T-helper 1 cell treated with Interleukin-12 subunit alpha and Interleukin-12 subunit beta and Interleukin-4 antibody, amounts not matched to agents 30 μg/mL and 1 μg/mL, for 36 hours (primary cell): Measurements from ENCODE around the gene NUDT16L1.
A peak's percentile ranks its signal among the peaks of the same experiment; 100 is the strongest.
"Not testable (repeated sequence)": the region's sequence is repeated elsewhere in the genome, so short reads cannot be mapped to it uniquely, and the experiment has no call there.

Source experiments
- H3K27ac Mint-ChIP-seq: one replicate; pipeline ENCODE4 v1.8.0; 2021; ENCODE audit warnings: mild to moderate bottlenecking, mixed read lengths
- H3K27me3 Mint-ChIP-seq: one replicate; pipeline ENCODE4 v1.8.0; 2021; ENCODE audit warnings: low read depth, mixed read lengths
- H3K36me3 Mint-ChIP-seq: one replicate; pipeline ENCODE4 v1.8.0; 2021; ENCODE audit warnings: low read depth, mixed read lengths
- H3K4me1 Mint-ChIP-seq: one replicate; pipeline ENCODE4 v1.8.0; 2021; ENCODE audit warnings: low read depth, mixed read lengths
- H3K4me3 Mint-ChIP-seq: one replicate; pipeline ENCODE4 v1.8.0; 2021; ENCODE audit warnings: mild to moderate bottlenecking, moderate library complexity, mixed read lengths
- H3K9me3 Mint-ChIP-seq: one replicate; pipeline ENCODE4 v1.8.0; 2021; ENCODE audit warnings: mixed read lengths

Gene NUDT16L1

GRCh38 chr16:4728676-4729075 lies 35.3 kb downstream of the NUDT16L1 start:
- Mint-ChIP-seq H3K9me3 (no peaks in the 10 kb centered on the region), H3K27ac (no peak overlapping the region), H3K27me3 (no peaks in the 10 kb centered on the region), H3K4me1 (peaks cover 9% of the 10 kb centered on the region), H3K36me3 (no peaks in the 10 kb centered on the region), H3K4me3 (no peak overlapping the region)

- no peaks in the 10 kb centered on the region for H3K9me3 Mint-ChIP-seq
- no peaks in the 10 kb centered on the region for H3K36me3 Mint-ChIP-seq
- H3K4me1 Mint-ChIP-seq: peaks cover 9% of the 10 kb centered on the region
- no peak overlapping the region for H3K4me3 Mint-ChIP-seq
- no peak overlapping the region for H3K27ac Mint-ChIP-seq
- no peaks in the 10 kb centered on the region for H3K27me3 Mint-ChIP-seq
Measured at GRCh38 chr16:4729876-4730275, 36.5 kb downstream of the NUDT16L1 start.

DNA sequence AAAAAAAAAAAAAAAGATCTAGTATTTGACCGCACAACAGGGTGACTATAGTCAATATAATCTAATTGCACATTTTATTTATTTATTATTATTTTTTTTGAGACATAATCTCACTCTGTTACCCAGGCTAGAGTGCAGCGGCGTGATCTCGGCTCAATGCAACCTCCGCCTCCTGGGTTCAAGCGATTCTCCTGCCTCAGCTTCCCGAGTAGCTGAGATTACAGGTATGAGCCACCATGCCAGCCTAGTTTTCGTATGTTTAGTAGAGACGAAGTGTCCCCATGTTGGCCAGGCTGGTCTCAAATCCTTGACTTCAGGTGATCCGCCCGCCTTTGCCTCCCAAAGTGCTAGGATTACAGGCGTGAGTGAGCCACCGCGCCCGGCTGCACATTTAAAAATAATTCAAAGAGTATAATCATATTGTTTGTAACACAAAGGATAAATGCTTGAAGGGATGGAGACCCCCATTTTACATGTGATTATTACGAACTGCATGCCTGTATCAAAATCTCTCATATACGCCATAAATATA lies 39.9 kb downstream of the NUDT16L1 start:
- H3K9me3 Mint-ChIP-seq: no peaks in the 10 kb centered on the region
- peak overlapping the region; percentile 85 for H3K4me3 Mint-ChIP-seq
- no peaks in the 10 kb centered on the region for H3K27me3 Mint-ChIP-seq
- no peaks in the 10 kb centered on the region for H3K36me3 Mint-ChIP-seq
- peaks cover 16% of the 10 kb centered on the region for H3K4me1 Mint-ChIP-seq
- no peak overlapping the region for H3K27ac Mint-ChIP-seq

DNA sequence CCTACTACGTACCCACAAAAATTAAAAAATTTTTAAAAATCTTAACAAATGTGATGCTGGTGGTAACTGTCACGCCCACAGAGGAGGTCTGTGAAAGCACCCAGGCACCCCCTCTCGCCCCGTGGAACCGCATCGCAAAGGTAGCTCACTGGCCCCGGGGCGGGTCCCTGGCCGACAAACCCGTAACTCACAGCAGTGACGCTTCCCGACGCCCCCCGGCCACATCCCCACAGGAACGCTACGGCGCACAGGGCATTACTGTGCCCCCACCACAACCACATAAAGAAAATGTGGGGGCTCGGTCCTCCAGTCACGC lies 40.3 kb downstream of the NUDT16L1 start:
- H3K36me3 Mint-ChIP-seq: no peaks in the 10 kb centered on the region
- peaks cover 16% of the 10 kb centered on the region for H3K4me1 Mint-ChIP-seq
- no peaks in the 10 kb centered on the region for H3K9me3 Mint-ChIP-seq
- no peak overlapping the region for H3K27ac Mint-ChIP-seq
- H3K27me3 Mint-ChIP-seq: no peaks in the 10 kb centered on the region
- H3K4me3 Mint-ChIP-seq: peak overlapping the region; percentile 85

DNA sequence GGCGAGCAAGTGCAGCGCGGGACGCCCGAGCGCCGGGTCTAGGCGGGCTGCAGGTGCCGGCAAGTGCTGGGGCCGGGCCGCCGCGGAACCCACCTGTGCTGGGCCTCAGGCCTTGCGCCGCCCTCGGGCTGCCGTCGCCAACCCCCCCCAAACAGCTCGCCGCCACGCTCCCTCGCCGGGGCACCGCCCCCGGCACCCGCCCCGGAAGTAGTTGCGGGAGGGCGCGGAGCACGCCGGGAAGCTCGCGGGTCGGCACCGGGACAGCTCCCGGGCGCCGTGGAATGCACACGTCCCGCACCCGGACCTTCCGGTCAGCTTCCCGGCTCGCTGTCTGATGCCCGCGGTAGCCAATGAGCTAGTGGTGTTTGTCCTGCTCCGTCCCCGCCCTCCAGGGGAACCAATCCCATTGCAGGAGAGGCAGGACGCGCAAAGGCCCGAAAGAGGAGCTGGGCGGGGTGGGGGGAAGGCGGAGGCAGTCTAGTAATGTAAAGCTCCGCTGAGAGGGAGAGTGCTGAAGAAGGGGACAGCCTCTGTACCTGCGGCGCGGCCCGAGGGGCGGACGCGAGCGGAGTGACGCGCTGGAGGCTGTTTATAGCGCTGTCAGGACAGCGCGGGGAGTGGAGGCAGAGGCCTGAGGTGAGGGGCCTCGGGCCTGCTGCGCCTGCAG lies 40.8 kb downstream of the NUDT16L1 start, which contains the start of the genes ANKS3 and DNAAF8:
ANKS3 (minus strand) TSS at position 209 of the 667 bp plus-strand sequence. CDS start 4,122 bp downstream, outside the sequence.
DNAAF8 (plus strand) TSS at position 475 of the 667 bp plus-strand sequence. CDS start 1,978 bp downstream, outside the sequence.
- Mint-ChIP-seq H3K4me3 (peak within 1 kb of the TSS; percentile 85), H3K27me3 (no peaks in the 10 kb centered on the region), H3K9me3 (no peaks in the 10 kb centered on the region), H3K4me1 (peaks cover 16% of the 10 kb centered on the region), H3K36me3 (no peaks in the 10 kb centered on the region), H3K27ac (peak within 1 kb of the TSS; percentile 70)

- Mint-ChIP-seq H3K9me3 (no peaks in the 10 kb centered on the region), H3K27me3 (no peaks in the 10 kb centered on the region), H3K27ac (peak overlapping the region; percentile 70), H3K4me1 (peaks cover 16% of the 10 kb centered on the region), H3K4me3 (peak overlapping the region; percentile 85), H3K36me3 (no peaks in the 10 kb centered on the region)
Measured at GRCh38 chr16:4734730-4735535, 41.6 kb downstream of the NUDT16L1 start.

GRCh38 chr16:4736546-4736945 lies 43.2 kb downstream of the NUDT16L1 start:
- no peaks in the 10 kb centered on the region for H3K36me3 Mint-ChIP-seq
- H3K27ac Mint-ChIP-seq: no peak overlapping the region
- H3K27me3 Mint-ChIP-seq: no peaks in the 10 kb centered on the region
- peaks cover 16% of the 10 kb centered on the region for H3K4me1 Mint-ChIP-seq
- no peak overlapping the region for H3K4me3 Mint-ChIP-seq
- H3K9me3 Mint-ChIP-seq: no peaks in the 10 kb centered on the region

DNA sequence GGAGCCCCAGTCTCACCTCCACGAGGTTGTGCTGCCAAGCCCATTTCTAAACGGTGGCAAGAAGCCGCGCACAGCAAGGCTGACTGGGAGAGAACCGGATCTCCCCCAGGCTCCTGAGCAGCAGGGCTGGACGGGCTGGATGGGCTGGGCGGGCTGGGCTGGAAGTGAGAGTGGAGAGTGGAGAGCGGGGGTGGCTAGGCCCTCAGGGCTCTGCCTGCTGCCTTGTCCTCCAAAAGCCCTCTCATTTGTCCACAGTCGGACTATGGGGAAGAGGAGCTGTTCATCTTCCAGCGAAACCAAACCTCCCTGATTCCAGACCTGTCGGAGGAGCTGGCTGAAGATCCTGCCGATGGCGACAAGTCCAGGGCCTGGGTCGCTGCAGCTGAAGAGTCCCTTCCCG lies 44.2 kb downstream of the NUDT16L1 start:
- Mint-ChIP-seq H3K4me1 (peaks cover 14% of the 10 kb centered on the region), H3K4me3 (no peak overlapping the region), H3K27me3 (no peaks in the 10 kb centered on the region), H3K36me3 (no peaks in the 10 kb centered on the region), H3K9me3 (no peaks in the 10 kb centered on the region), H3K27ac (no peak overlapping the region)

DNA sequence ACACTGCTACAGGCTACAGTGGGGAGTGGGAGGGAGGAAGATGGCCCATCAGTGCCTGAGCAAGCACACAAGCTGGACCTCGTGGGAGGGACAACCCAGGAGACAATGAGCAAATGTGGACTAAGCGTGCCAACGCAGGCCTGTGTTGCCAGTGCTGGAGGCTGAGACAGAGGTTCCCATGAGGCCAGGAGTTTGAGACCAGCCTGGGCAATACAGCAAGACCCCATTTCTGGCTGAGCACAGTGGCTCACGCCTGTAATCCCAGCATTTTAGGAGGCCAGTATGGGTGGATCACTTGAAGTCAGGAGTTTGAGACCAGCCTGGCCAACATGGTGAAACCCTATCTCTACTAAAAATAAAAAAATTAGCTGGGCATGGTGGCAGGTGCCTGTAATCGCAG lies 45.0 kb downstream of the NUDT16L1 start:
- not testable (repeated sequence) for H3K27me3 Mint-ChIP-seq, H3K9me3 Mint-ChIP-seq, H3K27ac Mint-ChIP-seq, H3K36me3 Mint-ChIP-seq, H3K4me3 Mint-ChIP-seq
- H3K4me1 Mint-ChIP-seq: peaks cover 10% of the 10 kb centered on the region

DNA sequence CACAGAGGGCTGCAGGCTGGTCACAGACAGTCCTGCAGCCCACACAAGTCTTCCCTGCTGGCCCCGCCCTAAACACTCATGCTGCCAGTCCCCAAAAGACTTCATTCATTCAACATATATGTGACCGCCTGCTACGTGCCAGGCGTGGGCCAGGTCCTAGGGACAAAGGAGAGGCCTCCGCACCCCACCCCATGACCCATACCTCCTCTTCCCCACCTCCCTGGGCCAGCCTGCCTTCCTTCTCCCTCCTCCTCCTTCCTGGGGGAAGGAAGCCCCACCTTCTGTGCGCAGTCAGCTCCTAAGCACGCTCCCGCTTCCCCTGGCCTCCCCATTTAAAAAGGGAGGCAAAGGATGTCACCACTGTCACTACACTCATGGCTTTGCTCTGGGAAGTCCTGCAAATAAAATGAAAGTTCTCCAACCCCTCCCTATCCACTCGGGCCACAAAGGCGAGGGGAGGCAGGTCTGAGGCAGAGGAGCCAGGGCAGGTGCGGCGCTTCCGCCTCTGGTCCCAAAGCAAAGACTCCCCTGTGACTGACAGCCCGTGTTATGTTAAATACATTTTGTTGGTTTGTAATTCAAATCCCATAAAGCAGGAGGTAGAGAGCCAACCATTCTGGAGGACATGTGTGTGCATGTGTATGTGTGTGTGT lies 50.0 kb downstream of the NUDT16L1 start:
- Mint-ChIP-seq H3K36me3 (no peaks in the 10 kb centered on the region), H3K4me3 (peak overlapping the region; percentile 35), H3K27me3 (no peaks in the 10 kb centered on the region), H3K4me1 (peaks cover 10% of the 10 kb centered on the region), H3K27ac (no peak overlapping the region), H3K9me3 (no peaks in the 10 kb centered on the region)

GRCh38 chr16:4744555-4745273 lies 51.4 kb downstream of the NUDT16L1 start:
- no peaks in the 10 kb centered on the region for H3K9me3 Mint-ChIP-seq
- no peaks in the 10 kb centered on the region for H3K27me3 Mint-ChIP-seq
- peaks cover 10% of the 10 kb centered on the region for H3K4me1 Mint-ChIP-seq
- H3K36me3 Mint-ChIP-seq: no peaks in the 10 kb centered on the region
- no peak overlapping the region for H3K27ac Mint-ChIP-seq
- H3K4me3 Mint-ChIP-seq: no peak overlapping the region

GRCh38 chr16:4745274-4745569 lies 51.9 kb downstream of the NUDT16L1 start:
- H3K27me3 Mint-ChIP-seq: no peaks in the 10 kb centered on the region
- H3K27ac Mint-ChIP-seq: no peak overlapping the region
- H3K9me3 Mint-ChIP-seq: no peaks in the 10 kb centered on the region
- H3K4me3 Mint-ChIP-seq: no peak overlapping the region
- no peaks in the 10 kb centered on the region for H3K36me3 Mint-ChIP-seq
- peaks cover 10% of the 10 kb centered on the region for H3K4me1 Mint-ChIP-seq
